ENCODE data around the gene MED12L.

DNA sequence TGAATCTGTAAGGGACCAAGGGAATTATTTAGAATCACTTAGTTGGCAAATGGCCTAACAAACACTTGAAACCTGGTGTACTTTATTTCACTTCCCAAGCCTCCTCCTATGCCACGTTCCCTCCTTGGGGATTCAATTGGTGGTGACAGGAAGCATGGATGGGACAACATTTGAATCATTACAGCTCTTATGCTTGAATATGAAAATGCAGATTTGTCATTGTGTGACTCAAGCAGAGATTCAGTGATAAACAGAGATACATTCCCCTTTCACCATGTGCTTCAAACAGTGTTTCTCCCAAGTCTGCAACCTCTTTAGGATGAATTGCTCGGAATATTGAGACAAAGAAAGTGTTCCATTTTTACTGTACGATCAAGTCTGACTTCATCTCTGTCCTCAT is 32.7 kb upstream of the MED12L start:
- no peak for TF ChIP-seq CTCF (IDR thresholded peaks at IDR 0.05)
- no peak for TF ChIP-seq POLR2A (IDR thresholded peaks at IDR 0.05)
- TF ChIP-seq EP300 (IDR thresholded peaks at IDR 0.05) = no peak

Measured in ovary (tissue), 3 donors.